CD4-positive, alpha-beta memory T cell (primary cell): ENCODE results near the gene CAMTA1. TPM values are rescaled to one million over a fixed set of nuclear protein-coding genes. Genes with fewer than 3 reads are reported as not detected.

Experiments used
- CTCF ChIA-PET: fragments of 350-600 bp; sonication (Branson Sonifier 250); formaldehyde crosslinking; loops from one replicate; lab custom pipeline; 2021; ENCODE audit warnings: inconsistent platforms; ENCODE audit not compliant: partially characterized antibody; lab: Charles Lee
- POLR2A ChIA-PET: fragments of 350-600 bp; sonication (Branson Sonifier 250); formaldehyde crosslinking; loops from one replicate; lab custom pipeline; 2021; ENCODE audit not compliant: partially characterized antibody; lab: Charles Lee
- DNase-seq, 5 donors: peaks; one replicate each; pipeline versions ENCODE4 v3.0.0 to v3.0.0-alpha.2; 2020 to 2022; ENCODE audit warnings: mixed read lengths in 1 of 5
- H3K27ac ChIP-seq: one replicate; pipeline ENCODE4 v1.7.0; 2013; ENCODE audit warnings: low read depth, low read length
- H3K27me3 ChIP-seq: 2 replicates; pipeline ENCODE4 v1.7.0; 2013; ENCODE audit warnings: mild to moderate bottlenecking, low read length, moderate library complexity; ENCODE audit not compliant: insufficient read depth
- H3K36me3 ChIP-seq: 2 replicates; pipeline ENCODE4 v1.7.0; 2013; ENCODE audit warnings: mild to moderate bottlenecking, low read length, moderate library complexity; ENCODE audit not compliant: insufficient read depth
- H3K4me1 ChIP-seq: 2 replicates; pipeline ENCODE4 v1.7.0; 2013; ENCODE audit warnings: mild to moderate bottlenecking, low read length, moderate library complexity; ENCODE audit not compliant: insufficient read depth
- H3K4me3 ChIP-seq, 2 donors: one replicate each; pipeline ENCODE4 v1.7.0; 2013; ENCODE audit warnings: low read length in 2 of 2, mild to moderate bottlenecking in 1 of 2
- H3K9me3 ChIP-seq, 2 donors: one replicate each; pipeline ENCODE4 v1.7.0; 2013; ENCODE audit warnings: low read length in 2 of 2, control low read depth in 1 of 2; ENCODE audit not compliant: control insufficient read depth in 1 of 2
- H3K27ac Mint-ChIP-seq, 7 donors: one replicate each; pipeline ENCODE4 v1.8.0; 2020 to 2021; ENCODE audit warnings: mixed read lengths in 7 of 7, mild to moderate bottlenecking in 6 of 7, inconsistent platforms in 3 of 7, moderate library complexity in 3 of 7
- H3K27me3 Mint-ChIP-seq, 2 donors: one replicate each; pipeline ENCODE4 v1.8.0; 2020 to 2021; ENCODE audit warnings: mixed read lengths in 2 of 2
- H3K36me3 Mint-ChIP-seq, 2 donors: one replicate each; pipeline ENCODE4 v1.8.0; 2020 to 2021; ENCODE audit warnings: mixed read lengths in 2 of 2, inconsistent platforms in 1 of 2, mild to moderate bottlenecking in 1 of 2
- H3K4me1 Mint-ChIP-seq, 4 donors: one replicate each; pipeline ENCODE4 v1.8.0; 2020 to 2021; ENCODE audit warnings: mixed read lengths in 4 of 4, mild to moderate bottlenecking in 1 of 4
- H3K4me3 Mint-ChIP-seq, 8 donors: one replicate each; pipeline ENCODE4 v1.8.0; 2020 to 2021; ENCODE audit warnings: mixed read lengths in 8 of 8, mild to moderate bottlenecking in 7 of 8, moderate library complexity in 6 of 8, inconsistent platforms in 3 of 8
- H3K9me3 Mint-ChIP-seq, 8 donors: one replicate each; pipeline ENCODE4 v1.8.0; 2020 to 2021; ENCODE audit warnings: mixed read lengths in 8 of 8, mild to moderate bottlenecking in 5 of 8, inconsistent platforms in 3 of 8, moderate library complexity in 1 of 8
- intact Hi-C: fragments of 100-400 bp; cut with micrococcal nuclease; formaldehyde crosslinking; loops from one replicate; pipeline ENCODE4 v1.15.1; 2023
- polyA plus RNA-seq, 2 donors: library from polyadenylated mRNA; unstranded; fragments of 300-500 nt; fragmentation: Illumina TruSeq; gene quantifications; one replicate each; pipeline ENCODE4 v1.2.3, GENCODE V29; 2021
- total RNA-seq, 2 experiments: library from RNA; stranded (reverse); gene quantifications; one replicate each; pipeline ENCODE4 v1.2.3, GENCODE V29; 2021

CAMTA1 gene
- total and polyA plus RNA-seq, 4 experiments from 2014 or later: 39.1 to 118 (median 59.9) TPM

DNA sequence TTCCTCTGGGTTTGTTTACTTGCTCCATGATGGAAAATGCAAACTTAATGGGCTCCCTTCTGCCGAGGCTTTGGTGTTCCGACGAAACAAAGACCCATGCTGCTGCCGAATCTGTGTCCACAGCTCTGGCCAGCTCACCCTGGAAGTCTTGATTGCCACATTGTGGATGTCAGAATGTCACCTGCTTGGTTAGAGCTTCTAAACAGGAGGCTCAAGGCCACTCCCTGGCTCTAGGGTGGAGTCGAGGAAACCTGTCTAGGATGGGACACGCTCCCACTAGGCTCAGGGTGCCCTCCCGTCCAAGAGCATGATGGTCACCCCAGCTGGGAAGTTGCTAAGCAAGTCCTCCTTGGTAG lies 706.5 kb downstream of the CAMTA1 start:
- ChIA-PET CTCF (no interaction called here), POLR2A (no interaction called here)
- intact Hi-C loops: no loop called here
- Histone ChIP-seq H3K4me1 (no peaks in the 10 kb centered on the region), H3K4me3 (no peak overlapping the region), H3K36me3 (no peaks in the 10 kb centered on the region), H3K27me3 (no peaks in the 10 kb centered on the region), H3K9me3 (no peaks in the 10 kb centered on the region), H3K27ac (no peak overlapping the region)
- H3K36me3 Mint-ChIP-seq: no peaks in the 10 kb centered on the region
- H3K9me3 Mint-ChIP-seq: peaks cover 0 to 3% (median 1%) of the 10 kb centered on the region in 8 donors
- peaks cover 2 to 5% of the 10 kb centered on the region in 2 donors for H3K27me3 Mint-ChIP-seq
- peaks cover 0 to 1% (median 0%) of the 10 kb centered on the region in 4 donors for H3K4me1 Mint-ChIP-seq
- no peak for DNase-seq
- H3K27ac Mint-ChIP-seq: no peak overlapping the region
- H3K4me3 Mint-ChIP-seq: no peak overlapping the region

DNA sequence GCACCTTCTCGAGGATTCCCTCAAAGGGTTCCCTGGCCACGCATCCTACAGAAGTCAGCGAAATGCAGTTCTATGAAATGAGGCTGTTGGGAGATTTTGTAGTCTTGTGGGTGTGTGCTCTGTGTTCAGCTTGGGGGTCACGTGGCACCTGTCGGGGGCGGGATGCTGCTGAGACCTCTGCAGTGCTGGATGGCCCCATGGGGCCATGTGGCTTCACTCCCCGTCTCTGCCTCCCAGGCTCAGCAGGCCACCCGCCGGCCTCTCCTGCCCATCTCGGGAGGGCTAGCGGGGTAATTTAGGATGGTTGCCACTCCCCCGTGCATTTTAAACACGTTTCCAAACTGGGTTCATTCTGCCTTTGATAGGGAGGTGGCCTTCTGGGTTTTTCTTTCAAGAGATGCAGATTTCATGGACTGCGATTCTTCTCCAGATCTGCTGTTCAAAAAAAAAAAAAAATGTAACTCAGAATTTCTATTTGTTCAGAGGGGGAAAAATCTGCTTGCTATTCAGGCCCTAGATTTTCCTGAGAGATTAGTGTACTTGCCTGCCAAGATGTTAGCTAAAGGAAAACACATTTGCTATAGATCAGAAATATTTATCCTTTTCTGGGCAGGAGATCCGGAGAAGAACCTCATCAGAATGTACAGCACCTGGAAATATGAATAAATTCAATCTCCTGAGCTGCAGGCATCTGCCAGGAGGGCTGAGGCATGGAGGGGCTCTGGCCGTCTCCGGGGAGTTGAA lies 708.6 kb downstream of the CAMTA1 start:
- no peak for DNase-seq
- ChIA-PET POLR2A (no interaction called here), CTCF (no interaction called here)
- Histone ChIP-seq H3K4me3 (no peak overlapping the region), H3K27me3 (no peaks in the 10 kb centered on the region), H3K27ac (no peak overlapping the region), H3K9me3 (no peaks in the 10 kb centered on the region), H3K4me1 (no peaks in the 10 kb centered on the region), H3K36me3 (no peaks in the 10 kb centered on the region)
- H3K4me1 Mint-ChIP-seq: peaks cover 0 to 1% (median 0%) of the 10 kb centered on the region in 4 donors
- no peak overlapping the region for H3K4me3 Mint-ChIP-seq
- peaks cover 0 to 3% (median 1%) of the 10 kb centered on the region in 8 donors for H3K9me3 Mint-ChIP-seq
- intact Hi-C loops: no loop called here
- H3K27me3 Mint-ChIP-seq: peaks cover 2 to 5% of the 10 kb centered on the region in 2 donors
- H3K36me3 Mint-ChIP-seq: no peaks in the 10 kb centered on the region
- H3K27ac Mint-ChIP-seq: no peak overlapping the region

DNA sequence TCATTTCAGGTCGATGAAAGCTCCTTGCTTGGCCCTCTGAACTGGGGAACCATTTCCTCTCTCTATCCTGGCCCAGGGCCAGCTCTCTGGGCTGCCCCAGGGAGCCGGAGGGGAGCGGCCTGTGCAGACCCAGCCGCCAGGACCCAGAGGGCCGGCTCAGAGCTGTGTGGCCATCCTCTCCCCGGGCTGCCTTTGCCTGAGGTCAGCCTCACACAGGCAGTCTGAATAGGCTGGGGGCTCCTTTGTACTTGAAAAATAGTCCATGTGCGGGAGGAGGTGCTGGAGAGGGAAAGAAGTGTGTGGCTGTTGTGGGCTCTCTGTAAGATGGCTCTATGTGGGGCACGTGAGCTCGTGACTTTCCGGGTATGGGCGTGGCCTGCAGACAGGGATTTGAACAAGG lies 710.7 kb downstream of the CAMTA1 start:
- POLR2A ChIA-PET: no interaction called here
- H3K36me3 ChIP-seq: no peaks in the 10 kb centered on the region
- no peaks in the 10 kb centered on the region for H3K9me3 ChIP-seq
- no peak overlapping the region for H3K27ac Mint-ChIP-seq
- H3K27ac ChIP-seq: no peak overlapping the region
- H3K36me3 Mint-ChIP-seq: no peaks in the 10 kb centered on the region
- CTCF ChIA-PET: no interaction called here
- intact Hi-C loops: no loop called here
- no peak overlapping the region for H3K4me3 Mint-ChIP-seq
- H3K4me1 Mint-ChIP-seq: peaks cover 0 to 1% (median 0%) of the 10 kb centered on the region in 4 donors
- DNase-seq: no peak
- no peaks in the 10 kb centered on the region for H3K27me3 ChIP-seq
- no peaks in the 10 kb centered on the region for H3K4me1 ChIP-seq
- H3K27me3 Mint-ChIP-seq: peaks cover 2 to 3% of the 10 kb centered on the region in 2 donors
- peaks cover 0 to 3% (median 1%) of the 10 kb centered on the region in 8 donors for H3K9me3 Mint-ChIP-seq
- no peak overlapping the region for H3K4me3 ChIP-seq

DNA sequence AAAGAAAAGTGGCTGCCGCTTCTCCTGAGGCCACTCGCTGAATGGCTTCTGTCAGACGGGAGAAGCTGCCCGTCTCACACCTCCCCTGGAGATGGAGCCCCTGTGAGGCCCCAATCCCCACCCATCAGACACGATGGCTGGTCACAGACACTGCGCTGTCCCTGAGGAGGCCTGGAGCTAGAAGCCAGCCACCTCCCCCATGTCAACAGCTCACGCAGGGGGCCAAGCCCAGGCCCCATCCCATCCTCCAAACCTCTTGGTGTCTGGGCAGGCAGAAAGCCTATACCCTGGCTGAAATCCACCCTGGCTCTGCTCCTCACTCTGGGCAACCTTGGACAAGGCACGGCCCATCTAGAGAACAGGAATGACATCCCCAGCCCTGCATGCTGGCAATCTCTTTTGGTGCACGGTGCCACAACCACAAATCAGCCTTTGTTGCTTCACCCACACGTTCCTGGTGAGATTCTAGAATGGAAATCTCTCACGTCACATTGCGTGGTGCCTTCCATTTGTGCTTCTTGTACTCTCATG lies 711.9 kb downstream of the CAMTA1 start:
- H3K27ac Mint-ChIP-seq: no peak overlapping the region
- peaks cover 2 to 3% of the 10 kb centered on the region in 2 donors for H3K27me3 Mint-ChIP-seq
- Histone ChIP-seq H3K27ac (no peak overlapping the region), H3K4me1 (no peaks in the 10 kb centered on the region), H3K27me3 (no peaks in the 10 kb centered on the region), H3K9me3 (no peaks in the 10 kb centered on the region), H3K36me3 (no peaks in the 10 kb centered on the region), H3K4me3 (no peak overlapping the region)
- no peak overlapping the region for H3K4me3 Mint-ChIP-seq
- H3K4me1 Mint-ChIP-seq: peaks cover 0 to 1% (median 0%) of the 10 kb centered on the region in 4 donors
- no peak for DNase-seq
- ChIA-PET CTCF (no interaction called here), POLR2A (no interaction called here)
- H3K36me3 Mint-ChIP-seq: no peaks in the 10 kb centered on the region
- peaks cover 0 to 3% (median 1%) of the 10 kb centered on the region in 8 donors for H3K9me3 Mint-ChIP-seq
- intact Hi-C loops: no loop called here

DNA sequence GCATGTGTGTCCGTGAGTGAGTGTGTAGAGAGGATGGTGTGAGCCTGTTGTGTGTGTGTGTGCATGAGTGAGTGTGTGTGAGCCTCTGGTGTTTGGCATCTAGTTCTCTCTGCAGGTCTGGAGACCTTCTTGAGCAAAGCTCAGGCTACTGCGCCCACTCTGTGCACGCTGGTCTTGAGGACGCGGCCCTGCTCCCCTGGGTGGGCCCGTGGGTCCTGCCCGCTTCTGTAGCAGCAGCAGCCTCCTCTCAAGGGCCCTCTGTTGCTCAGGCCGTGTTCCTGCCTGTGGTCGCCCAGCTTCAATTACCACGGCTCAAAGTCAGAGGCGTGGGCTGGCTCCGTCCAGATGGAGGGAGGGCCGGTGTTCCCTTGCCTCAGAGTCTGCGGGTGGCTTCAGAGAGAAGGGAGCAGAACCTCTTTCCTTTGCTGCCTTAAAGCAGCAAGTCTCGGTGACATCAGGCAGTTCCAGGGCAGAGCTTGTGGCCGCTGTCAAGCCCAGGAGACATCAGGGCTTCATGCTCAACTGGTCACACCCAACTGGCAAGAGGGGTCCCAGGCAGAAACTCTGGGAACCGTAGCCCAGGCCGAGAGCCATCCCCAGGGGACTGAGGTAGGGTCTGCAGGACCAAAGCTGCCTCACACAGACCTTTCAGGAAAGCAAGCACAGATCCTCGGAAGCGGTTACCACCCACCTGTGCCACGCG lies 715.3 kb downstream of the CAMTA1 start:
- Histone ChIP-seq H3K9me3 (no peaks in the 10 kb centered on the region), H3K4me3 (no peak overlapping the region), H3K36me3 (no peaks in the 10 kb centered on the region), H3K4me1 (no peaks in the 10 kb centered on the region), H3K27ac (no peak overlapping the region), H3K27me3 (no peaks in the 10 kb centered on the region)
- H3K4me3 Mint-ChIP-seq: no peak overlapping the region
- no peak overlapping the region for H3K27ac Mint-ChIP-seq
- no peaks in the 10 kb centered on the region for H3K9me3 Mint-ChIP-seq
- DNase-seq: no peak
- H3K27me3 Mint-ChIP-seq: no peaks in the 10 kb centered on the region
- H3K36me3 Mint-ChIP-seq: no peaks in the 10 kb centered on the region
- CTCF ChIA-PET: no interaction called here
- intact Hi-C loops: no loop called here
- no peaks in the 10 kb centered on the region for H3K4me1 Mint-ChIP-seq
- POLR2A ChIA-PET: no interaction called here

DNA sequence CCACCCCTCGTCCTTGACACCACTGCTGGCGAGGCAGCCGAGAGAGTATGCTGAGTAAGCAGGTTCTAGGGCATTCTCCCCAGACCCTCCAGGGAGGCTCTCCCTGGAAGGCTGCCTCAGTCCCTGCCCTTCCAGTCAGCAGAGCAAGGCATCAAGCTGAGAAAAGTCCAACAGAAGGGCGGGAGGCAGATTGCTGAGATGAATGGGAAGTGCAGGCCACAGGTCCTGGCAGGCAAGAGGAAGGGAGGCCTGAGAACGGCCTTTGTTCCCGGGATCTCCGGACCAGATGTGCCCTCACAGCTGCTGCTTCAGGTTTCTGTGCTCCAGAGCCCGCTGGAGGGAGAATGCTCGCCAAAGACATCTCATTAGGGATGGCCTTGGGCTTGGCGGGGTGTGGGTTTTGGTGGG lies 715.8 kb downstream of the CAMTA1 start:
- H3K4me3 ChIP-seq: no peak overlapping the region
- Mint-ChIP-seq H3K4me3 (no peak overlapping the region), H3K27me3 (no peaks in the 10 kb centered on the region), H3K9me3 (no peaks in the 10 kb centered on the region), H3K36me3 (no peaks in the 10 kb centered on the region), H3K27ac (no peak overlapping the region), H3K4me1 (no peaks in the 10 kb centered on the region)
- H3K36me3 ChIP-seq: no peaks in the 10 kb centered on the region
- DNase-seq: no peak
- H3K9me3 ChIP-seq: no peaks in the 10 kb centered on the region
- no peaks in the 10 kb centered on the region for H3K27me3 ChIP-seq
- ChIA-PET CTCF (no interaction called here), POLR2A (no interaction called here)
- intact Hi-C loops: no loop called here
- no peaks in the 10 kb centered on the region for H3K4me1 ChIP-seq
- H3K27ac ChIP-seq: no peak overlapping the region

DNA sequence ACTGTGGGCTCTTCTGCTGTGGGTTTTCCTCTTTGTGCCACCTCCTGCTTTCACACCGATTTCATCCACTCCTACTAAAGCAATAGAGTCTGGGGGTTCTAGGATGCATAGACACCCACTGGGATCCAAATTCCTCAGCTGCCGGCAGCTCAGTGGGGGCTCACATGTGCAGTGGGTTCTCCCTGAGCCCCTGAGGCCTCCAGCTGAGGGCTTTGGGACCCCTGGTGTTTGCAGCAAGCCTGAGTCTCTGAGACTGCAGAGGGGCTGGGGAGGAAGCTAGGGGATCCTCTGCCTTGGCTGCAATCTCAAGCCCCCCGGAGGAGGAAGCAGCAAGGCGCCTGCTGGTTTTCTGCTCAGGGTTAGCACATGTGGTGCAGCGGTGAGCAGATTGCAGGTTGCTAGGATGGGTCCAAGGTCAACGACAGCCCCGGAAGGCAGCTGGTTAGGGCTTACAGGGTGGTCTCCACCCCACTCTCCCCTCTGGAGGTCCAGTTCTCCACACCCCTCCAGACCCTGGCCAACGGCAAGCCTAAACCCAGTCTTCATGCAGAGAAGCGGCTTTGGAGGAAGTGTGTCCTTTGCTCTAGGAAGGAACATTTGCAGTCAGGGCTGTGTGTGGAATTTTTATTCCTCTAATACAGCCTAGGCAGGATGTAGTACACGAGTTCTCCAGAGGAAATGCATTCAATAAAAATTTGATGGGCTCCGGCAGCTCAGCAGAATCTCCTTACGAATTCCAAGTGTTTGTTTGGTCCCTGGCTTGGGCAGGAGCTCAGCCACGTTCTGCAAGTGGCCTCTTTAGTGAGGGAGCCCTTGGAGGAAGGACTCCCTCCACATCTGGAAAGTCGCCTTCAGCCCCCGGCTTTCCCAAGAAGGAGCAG lies 716.7 kb downstream of the CAMTA1 start:
- H3K27ac ChIP-seq: no peak overlapping the region
- H3K27me3 ChIP-seq: no peaks in the 10 kb centered on the region
- CTCF ChIA-PET: no interaction called here
- H3K4me1 ChIP-seq: no peaks in the 10 kb centered on the region
- Mint-ChIP-seq H3K27ac (no peak overlapping the region), H3K27me3 (no peaks in the 10 kb centered on the region), H3K4me1 (no peaks in the 10 kb centered on the region), H3K9me3 (no peaks in the 10 kb centered on the region), H3K4me3 (no peak overlapping the region), H3K36me3 (no peaks in the 10 kb centered on the region)
- no peak overlapping the region for H3K4me3 ChIP-seq
- no peaks in the 10 kb centered on the region for H3K9me3 ChIP-seq
- no peak for DNase-seq
- POLR2A ChIA-PET: no interaction called here
- intact Hi-C loops: no loop called here
- no peaks in the 10 kb centered on the region for H3K36me3 ChIP-seq
